ENCODE measurements around the gene EMC9. TPM values are rescaled to one million over a fixed set of nuclear protein-coding genes. Genes with fewer than 3 reads are reported as not detected.

The EMC9 gene
- total RNA-seq, 1 donor from 2014 or later: 14.4 TPM

DNA sequence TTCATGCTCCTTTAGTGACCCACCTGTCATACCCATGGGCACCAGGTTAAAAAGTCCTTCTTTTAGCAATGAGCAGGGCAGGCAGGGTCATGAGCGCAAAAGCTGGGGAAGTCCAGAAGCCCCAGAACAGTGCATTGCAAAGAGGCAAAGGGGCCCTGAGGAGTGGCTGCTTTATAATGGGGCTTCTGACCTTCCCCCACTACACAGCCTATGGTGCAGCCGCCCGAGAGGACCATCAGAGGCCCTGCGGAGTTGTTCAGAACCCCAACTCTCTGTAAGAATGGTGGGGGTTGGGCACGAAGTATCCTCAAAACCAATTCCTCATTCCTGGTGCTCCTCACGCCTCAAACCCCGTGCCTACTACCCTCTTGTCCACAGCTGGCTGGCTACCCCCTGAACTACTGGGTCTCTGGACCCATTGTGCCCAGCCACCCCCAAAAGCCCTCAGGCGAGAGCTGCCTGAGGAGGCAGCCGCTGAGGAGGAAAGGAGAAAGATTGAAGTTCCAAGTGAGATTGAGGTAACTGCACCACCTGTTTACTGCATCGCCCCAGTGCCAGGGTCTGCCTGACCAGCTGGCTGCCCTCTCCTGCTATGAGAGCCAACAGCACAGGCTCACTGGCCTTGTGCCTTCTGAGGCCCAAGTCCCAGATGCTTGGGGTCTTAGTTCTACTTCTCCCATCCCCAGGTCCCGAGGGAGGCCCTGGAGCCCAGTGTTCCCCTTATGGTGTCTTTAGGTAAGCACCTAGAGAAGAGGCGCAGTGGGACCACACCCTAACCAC lies 37.2 kb upstream of the EMC9 start:
- DNase-seq (peak; percentile 24), ATAC-seq (ENCODE audit: poor library complexity) (no peak)
- intact Hi-C loops (cut with DNase I): no loop called here

DNA sequence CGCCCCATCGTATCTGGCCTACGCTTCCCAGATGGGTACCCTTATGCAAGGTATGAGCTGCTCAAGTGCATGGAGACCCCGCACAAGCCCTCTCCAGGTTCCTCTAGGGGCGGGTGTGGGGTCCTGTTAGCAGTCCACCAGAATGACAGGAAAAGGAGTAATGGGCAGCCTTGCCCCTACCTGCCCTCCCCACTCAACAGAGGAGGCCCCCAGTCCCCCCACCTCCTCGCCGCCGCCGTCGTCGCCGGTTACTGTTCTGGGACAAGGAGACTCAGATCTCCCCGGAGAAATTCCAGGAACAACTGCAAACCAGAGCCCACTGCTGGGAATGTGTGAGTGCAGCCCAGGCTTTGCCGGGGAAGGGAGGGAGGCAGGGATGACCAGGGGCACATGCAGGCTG lies 36.5 kb upstream of the EMC9 start:
- intact Hi-C loops (cut with DNase I): no loop called here
- peak; percentile 34 for DNase-seq
- ATAC-seq (ENCODE audit: poor library complexity): no peak

DNA sequence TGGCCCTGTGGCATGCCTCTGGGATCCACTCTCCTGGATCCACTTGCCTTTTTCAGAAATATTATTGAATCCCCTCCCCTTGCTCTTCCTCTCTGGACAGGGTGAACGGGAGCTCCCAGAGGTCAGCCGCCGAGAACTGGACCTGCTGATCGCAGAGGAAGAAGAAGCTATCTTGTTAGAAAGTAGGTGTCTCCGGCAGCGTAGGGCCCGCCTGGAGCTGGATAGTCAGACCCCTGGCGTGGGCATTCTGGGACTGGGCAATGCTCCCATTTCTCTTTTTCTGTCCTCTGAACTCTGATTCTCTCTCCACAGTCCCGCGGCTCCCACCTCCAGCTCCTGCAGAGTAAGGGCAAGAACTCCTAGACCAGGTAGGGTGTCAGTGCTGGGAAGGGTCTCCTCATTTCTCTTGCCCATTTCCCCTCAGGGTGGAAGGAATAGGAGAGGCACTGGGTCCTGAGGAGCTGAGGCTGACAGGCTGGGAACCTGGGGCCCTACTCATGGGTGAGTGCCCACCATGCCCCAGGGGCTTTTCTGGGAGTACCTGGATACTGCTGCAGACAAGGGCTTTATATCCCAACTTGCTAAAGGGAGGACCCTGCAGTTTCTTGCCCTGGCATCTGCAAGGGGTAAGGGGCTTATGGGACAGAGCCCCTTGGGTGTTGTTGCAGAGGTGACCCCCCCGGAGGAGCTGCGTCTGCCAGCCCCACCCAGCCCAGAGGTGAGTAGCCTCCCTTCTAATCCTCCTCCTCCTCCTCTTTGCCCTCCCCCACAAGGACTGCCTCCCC lies 35.8 kb upstream of the EMC9 start:
- intact Hi-C loops (cut with DNase I): no loop called here
- DNase-seq (peak; percentile 39), ATAC-seq (ENCODE audit: poor library complexity) (no peak)

DNA sequence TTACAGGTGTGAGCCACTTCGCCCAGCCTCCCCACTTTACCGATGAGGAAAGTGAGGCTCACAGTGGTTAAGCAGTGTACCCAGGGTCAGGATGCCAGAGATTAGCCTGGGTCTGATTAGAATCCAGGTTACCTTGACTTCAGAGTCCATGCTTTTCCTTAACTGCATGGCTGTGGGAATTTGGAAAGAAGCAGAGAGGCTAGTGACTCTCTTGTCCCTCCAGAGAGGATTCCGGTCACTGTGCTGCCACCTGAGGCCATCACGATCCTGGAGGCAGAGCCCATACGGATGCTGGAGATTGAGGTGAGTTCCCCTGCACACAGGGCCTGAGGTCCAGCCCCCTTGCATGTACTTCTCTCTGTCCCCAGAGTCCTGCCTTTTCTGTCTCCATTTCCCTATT lies 35.2 kb upstream of the EMC9 start:
- ATAC-seq (ENCODE audit: poor library complexity) (no peak), DNase-seq (peak; percentile 14)
- intact Hi-C loops (cut with DNase I): no loop called here

DNA sequence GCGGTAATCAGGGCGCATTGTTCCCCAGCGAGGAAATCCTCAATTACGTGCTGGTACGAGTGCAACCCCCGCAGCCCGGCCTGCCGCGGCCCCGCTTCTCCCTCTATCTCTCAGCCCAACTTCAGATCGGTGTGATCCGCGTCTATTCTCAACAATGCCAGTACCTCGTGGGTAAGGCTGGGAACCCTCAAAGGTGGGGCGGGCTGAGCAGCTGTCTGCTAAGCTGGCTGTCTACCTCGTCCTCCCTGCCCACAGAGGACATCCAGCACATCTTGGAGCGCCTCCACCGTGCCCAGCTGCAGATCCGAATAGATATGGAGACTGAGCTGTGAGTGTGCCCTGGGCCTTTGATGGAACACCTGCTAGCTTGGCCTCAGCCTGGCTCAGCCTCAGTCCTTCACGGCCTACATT lies 31.5 kb upstream of the EMC9 start:
- no peak for ATAC-seq (ENCODE audit: poor library complexity)
- intact Hi-C loops (cut with DNase I): no loop called here
- DNase-seq: peak; percentile 32

DNA sequence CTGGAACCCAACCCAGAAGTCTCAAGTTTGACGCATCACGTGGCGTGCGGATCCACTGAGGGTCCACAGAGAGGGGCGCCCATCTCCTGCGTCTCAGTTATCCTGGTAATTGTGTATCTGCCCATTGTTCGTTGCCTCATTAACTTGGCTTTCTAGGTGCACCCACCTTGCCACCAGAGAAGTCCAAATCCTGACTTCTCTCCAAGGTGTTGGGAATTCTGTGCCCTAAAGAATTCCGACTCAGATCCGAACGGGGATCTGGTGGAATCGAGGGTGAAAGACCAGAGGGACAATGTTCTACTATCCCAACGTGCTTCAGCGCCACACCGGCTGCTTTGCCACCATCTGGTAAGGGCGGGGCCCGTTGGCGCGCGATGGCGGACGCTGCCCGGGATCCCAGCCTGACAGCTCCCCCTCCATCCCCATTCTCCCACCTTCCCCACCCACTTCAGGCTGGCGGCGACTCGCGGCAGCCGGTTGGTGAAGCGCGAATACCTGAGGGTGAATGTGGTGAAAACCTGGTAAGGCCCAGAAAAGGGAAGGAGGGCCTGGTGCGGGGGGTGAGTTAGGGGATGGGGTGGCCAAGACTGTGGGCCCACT lies 31.0 kb upstream of the EMC9 start:
- intact Hi-C loops (cut with DNase I): no loop called here
- peak; percentile 35 for DNase-seq
- no peak for ATAC-seq (ENCODE audit: poor library complexity)

DNA sequence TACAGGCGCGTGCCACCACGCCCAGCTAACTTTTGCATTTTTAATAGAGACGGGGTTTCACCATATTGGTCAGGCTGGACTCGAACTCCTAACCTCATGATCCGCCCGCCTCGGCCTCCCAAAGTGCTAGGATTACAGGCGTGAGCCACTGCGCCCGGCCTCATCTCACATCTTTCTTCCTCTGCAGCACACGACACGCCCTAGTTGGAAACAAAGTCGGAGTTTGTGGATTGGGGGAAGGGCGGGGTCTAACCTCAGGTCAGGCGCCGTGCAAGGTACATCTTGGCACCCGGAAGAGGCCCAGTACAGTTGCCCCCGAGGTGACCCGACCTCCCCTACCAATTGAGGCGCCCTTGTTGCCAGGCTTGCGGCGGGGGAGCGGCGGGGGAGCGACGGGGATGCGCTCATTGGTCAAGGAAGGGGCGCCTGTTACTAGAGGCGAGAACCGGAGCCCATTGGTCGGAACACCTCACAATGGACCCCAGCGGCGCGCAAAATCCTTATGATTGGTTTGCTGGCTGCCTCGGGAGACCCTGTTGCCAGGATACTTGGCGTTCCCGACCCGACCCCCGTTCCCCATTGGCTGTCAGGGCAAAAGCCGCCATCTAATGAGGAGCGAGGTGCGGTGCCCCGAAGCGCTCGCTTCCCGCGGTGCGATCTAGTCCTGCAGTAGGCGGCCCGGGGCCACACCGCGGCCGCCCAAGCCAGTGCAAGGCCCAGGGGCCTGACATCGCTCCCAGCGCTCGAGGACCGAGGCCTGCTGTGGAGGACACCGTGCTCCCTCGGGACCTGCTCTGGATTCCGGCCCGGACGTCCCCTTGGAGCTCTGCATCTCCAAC lies 30.2 kb upstream of the EMC9 start, which contains the start of gene REC8:
TSS of gene REC8 (plus strand) at position 659 of the 839 bp plus-strand sequence. CDS start 473 bp downstream, outside the sequence.
- ATAC-seq (ENCODE audit: poor library complexity): peak; percentile 65

DNA sequence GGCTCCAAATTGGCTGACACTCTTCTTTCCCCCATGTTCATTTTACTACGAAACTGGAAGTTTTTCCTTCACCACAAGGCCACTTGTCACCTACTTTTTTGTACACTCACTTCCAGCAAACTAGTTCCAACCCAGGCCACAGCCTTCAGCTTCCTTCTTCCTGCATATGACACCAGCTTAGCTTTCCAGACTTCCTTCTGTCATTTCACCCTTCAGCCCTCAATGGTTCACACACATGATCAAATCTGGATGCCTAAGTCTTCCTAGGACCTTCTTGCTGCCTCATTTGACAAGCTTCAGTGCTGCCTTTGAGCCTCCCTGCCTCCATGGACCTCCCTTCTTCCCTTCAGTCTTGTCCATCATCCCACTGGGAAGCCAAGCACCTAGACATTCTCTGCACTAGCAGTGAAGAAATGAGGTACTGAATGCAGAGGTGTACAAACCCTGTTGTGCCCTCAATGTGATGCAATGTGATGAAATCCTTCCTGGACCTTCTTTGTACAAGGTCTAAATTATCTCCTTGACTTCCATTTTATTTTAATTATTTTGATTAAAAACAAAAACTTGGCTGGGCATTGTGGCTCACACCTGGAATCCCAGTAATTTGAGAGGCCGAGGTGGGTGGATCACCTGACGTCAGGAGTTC lies 26.2 kb upstream of the EMC9 start:
- ATAC-seq (ENCODE audit: poor library complexity): no peak
- intact Hi-C loops (cut with DNase I): no loop called here
- DNase-seq: no peak

More for the DNA sequence above, 30.2 kb upstream of the EMC9 start, which contains the start of gene REC8:
- intact Hi-C loops (cut with DNase I): no loop called here
- DNase-seq: peak; percentile 79

DNA sequence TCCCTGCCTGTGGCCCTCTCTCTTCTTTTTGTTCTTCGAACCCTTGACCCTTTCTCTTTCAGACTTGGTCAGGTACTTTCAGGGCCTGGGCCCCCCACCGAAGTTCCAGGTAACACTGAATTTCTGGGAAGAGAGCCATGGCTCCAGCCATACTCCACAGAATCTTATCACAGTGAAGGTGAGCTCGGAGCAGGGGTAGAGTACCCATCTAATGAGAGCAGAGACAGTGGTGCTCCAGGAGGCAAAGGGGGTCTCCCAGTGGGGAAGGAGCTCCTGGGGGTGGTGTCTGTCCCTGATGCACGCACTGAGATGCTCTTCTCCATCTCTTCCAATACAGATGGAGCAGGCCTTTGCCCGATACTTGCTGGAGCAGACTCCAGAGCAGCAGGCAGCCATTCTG lies 24.4 kb upstream of the EMC9 start:
- ATAC-seq (ENCODE audit: poor library complexity) (no peak), DNase-seq (peak; percentile 19)
- intact Hi-C loops (cut with DNase I): no loop called here

DNA sequence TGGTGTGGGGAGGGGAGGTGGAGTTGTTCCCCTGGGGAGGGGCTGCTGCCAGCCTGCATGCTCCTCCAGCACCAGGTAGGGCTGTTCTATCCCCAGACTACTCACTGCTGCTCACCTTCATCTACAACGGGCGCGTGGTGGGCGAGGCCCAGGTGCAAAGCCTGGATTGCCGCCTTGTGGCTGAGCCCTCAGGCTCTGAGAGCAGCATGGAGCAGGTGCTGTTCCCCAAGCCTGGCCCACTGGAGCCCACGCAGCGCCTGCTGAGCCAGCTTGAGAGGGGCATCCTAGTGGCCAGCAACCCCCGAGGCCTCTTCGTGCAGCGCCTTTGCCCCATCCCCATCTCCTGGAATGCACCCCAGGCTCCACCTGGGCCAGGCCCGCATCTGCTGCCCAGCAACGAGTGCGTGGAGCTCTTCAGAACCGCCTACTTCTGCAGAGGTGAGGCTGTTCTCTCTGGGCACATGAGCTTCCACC lies 23.2 kb upstream of the EMC9 start:
- intact Hi-C loops (cut with DNase I): no loop called here
- no peak for ATAC-seq (ENCODE audit: poor library complexity)
- peak; percentile 24 for DNase-seq

DNA sequence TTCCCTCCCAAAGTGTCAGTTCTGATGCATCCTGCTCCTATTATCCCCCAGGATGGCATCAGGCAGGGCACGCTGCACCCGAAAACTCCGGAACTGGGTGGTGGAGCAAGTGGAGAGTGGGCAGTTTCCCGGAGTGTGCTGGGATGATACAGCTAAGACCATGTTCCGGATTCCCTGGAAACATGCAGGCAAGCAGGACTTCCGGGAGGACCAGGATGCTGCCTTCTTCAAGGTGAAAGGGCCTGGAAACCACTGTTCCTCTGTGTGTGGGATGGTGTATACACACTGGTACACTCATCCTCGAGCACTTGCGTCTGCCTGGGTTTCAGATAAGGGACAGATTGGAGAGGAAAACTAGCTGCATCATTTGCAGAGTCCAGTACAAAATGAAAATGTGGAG lies 20.7 kb upstream of the EMC9 start:
- ATAC-seq (ENCODE audit: poor library complexity) (no peak), DNase-seq (peak; percentile 24)
- intact Hi-C loops (cut with DNase I): no loop called here

DNA sequence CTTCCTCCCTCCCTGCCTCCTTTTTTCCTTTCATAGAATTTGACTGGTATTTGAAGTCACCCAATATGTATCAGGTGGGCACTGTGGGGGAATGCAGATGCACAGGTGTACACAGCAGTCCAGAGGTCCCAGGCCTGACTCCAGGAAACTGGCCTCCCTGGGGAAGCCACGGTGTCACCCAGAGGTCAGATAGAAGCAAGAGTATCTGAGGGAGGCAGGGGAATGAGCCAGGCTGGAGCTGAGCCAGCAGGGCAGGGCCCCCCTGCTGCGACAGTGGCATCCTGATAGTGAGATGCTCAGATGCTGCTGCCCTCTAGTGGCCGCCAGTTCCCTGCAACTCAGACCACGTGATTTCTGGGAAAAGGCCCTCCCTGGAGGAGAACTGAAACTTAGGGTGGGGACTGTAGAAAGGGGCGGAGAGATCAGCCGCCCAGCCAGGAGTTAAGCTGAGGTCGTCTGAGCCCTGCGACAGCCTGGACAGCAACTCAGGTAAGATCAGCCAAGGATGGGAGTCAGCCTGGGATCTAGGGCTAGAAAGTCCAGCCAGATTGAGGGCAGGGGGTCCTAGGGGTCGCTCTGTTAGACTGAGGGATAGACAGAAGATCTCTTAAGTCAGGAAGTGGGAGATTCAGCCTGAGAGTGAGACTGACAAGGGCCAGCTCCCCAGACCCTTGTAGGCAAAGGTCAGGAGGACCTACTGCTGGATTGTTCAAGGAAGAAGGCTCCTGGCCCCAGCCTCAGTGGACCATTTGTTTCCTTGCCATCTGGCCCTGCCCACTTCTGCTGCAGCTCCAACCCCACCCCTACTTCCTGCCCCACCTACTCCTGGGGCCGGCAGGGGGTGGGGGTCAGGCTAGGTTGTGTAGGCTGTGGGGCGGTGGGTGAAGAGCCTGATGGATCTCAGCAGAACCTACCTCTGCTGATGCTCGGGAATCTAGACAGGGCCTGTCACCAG lies 19.7 kb upstream of the EMC9 start, which contains the start of gene IRF9:
TSS of gene IRF9 (plus strand) at position 416 of the 955 bp plus-strand sequence. CDS start 880 bp downstream, outside the sequence.
- intact Hi-C loops (cut with DNase I): no loop called here
- peak; percentile 95 for ATAC-seq (ENCODE audit: poor library complexity)

DNA sequence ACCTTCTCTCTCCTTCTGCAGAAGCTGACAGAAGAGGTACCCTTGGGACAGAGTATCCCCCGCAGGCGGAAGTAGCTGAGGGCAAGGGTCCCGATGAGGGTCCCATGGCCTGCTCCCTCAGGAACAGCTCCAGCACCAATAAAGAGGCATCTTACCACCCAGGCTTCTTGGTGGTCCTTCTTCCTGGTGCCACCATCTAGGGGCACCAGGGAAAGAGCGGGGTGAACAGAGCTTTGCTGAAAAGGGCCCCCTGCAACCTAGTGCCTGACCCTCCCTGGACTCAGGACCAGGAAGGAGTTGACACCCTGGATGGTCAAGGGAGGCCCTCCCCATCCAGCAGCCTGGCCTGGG lies 19.1 kb upstream of the EMC9 start:
- DNase-seq (no peak), ATAC-seq (ENCODE audit: poor library complexity) (no peak)
- intact Hi-C loops (cut with DNase I): no loop called here

More for the DNA sequence above, 19.7 kb upstream of the EMC9 start, which contains the start of gene IRF9:
- peak; percentile 97 for DNase-seq

DNA sequence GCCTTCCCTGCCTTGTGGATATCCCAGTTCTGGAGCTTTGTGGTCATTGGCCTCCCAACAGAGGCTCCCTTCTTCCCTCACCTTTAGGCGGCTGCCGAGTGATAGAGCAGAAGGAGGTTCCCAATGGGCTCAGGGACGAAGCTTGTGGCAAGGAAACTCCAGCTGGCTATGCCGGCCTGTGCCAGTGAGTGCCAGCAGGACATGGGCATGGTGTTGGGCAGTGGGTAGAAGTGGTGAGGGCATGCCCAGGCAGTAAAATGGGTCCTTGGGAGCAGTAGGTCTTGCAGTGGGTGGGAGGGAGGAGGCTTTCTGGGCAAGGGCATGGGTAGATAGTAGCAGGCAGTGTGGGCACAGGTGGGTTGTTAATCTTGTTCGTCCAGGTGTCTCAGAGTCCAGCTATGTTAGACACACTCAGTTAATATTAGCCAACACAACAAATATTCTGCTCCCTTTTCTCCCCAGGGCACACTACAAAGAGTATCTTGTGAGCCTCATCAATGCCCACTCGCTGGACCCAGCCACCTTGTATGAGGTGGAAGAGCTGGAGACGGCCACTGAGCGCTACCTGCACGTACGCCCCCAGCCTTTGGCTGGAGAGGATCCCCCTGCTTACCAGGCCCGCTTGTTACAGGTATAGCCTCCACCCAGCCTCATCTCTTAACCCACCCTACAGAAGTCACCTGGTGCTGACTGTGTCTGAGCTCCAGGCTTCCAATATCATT lies 18.5 kb upstream of the EMC9 start:
- DNase-seq: peak; percentile 39
- intact Hi-C loops (cut with DNase I): no loop called here
- ATAC-seq (ENCODE audit: poor library complexity): no peak

DNA sequence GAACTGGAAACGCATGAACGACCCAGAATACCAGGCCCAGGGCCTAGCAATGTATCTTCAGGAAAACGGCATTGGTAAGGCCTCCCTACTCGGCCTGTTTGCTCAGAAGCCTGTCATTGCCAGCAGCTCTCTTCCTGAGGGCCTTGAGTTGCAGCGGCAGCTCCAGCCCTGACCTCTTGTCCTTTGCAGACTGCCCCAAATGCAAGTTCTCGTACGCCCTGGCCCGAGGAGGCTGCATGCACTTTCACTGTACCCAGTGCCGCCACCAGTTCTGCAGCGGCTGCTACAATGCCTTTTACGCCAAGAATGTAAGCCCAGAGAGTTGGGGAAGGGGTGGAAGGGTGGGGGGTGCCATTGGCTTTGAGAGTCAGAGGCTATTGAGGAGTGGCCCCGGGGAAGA lies 15.9 kb upstream of the EMC9 start:
- intact Hi-C loops (cut with DNase I): no loop called here
- ATAC-seq (ENCODE audit: poor library complexity): no peak

DNA sequence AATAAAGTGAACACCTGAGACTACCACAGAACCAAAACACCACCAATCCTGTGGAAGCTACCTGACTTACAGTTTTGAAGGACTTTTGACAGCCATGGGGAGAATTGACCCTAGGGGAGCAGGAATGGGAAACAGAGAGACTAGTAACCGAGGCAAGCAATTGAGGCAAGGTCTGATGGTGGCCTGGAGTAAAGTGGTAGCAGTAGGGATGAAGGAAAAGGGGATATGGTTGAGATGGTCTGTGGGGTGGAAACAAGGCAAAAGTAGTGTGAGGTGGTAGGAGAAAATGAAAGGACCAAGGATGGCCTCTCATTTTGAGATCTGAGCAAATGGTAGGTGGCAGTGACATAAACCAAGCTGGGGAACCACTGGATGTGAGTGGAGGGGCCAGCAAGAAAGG lies 15.4 kb upstream of the EMC9 start:
- intact Hi-C loops (cut with DNase I): no loop called here
- DNase-seq (no peak), ATAC-seq (ENCODE audit: poor library complexity) (no peak)

More for the DNA sequence above, 15.9 kb upstream of the EMC9 start:
- DNase-seq: no peak

Measured in Right ventricle myocardium superior (tissue), 1 donor.